HEK293T (cell line): ENCODE measurements around the gene PBX1.

Source experiments
- BHLHE40 ChIP-seq: fragments of 450-650 bp; IDR thresholded peaks from 2 replicates; pipeline ENCODE4 v1.6.1; 2016; ENCODE audit warnings: mild to moderate bottlenecking, moderate library complexity, borderline replicate concordance
- ELF4 ChIP-seq: fragments of 450-650 bp; IDR thresholded peaks from 2 replicates; pipeline ENCODE4 v1.6.1; 2017; ENCODE audit warnings: antibody characterized with exemption
- FOXA1 ChIP-seq: fragments of 450-650 bp; IDR thresholded peaks from 2 replicates; pipeline ENCODE4 v1.6.1; 2016; ENCODE audit warnings: mild to moderate bottlenecking
- FOXM1 ChIP-seq: fragments of 450-650 bp; IDR thresholded peaks from 2 replicates; pipeline ENCODE4 v1.6.1; 2017; ENCODE audit warnings: mild to moderate bottlenecking, borderline replicate concordance
- L3MBTL2 ChIP-seq: fragments of 450-650 bp; conservative IDR thresholded peaks from 2 replicates; pipeline ENCODE4 v1.6.1; 2016; ENCODE audit warnings: mild to moderate bottlenecking
- SP1 ChIP-seq: fragments of 450-650 bp; IDR thresholded peaks from 2 replicates; pipeline ENCODE4 v1.6.1; 2017
- SUZ12 ChIP-seq: fragments of 450-650 bp; IDR thresholded peaks from 2 replicates; pipeline ENCODE4 v1.6.1; 2016; ENCODE audit warnings: mild to moderate bottlenecking
- TARDBP ChIP-seq: fragments of 450-650 bp; IDR thresholded peaks from 2 replicates; pipeline ENCODE4 v1.6.1; 2016

- TF ChIP-seq SP1 = no peak
- no peak for TF ChIP-seq FOXM1
- no peak for TF ChIP-seq BHLHE40
- no peak for TF ChIP-seq SUZ12
- TF ChIP-seq FOXA1 = no peak
- no peak for TF ChIP-seq ELF4
- TF ChIP-seq L3MBTL2 = no peak
- no peak for TF ChIP-seq TARDBP
These were observed 101.4 kb downstream of the PBX1 start for GRCh38 chr1:164660412-164660772.
